Posterior vena cava (tissue), 2 donors: ENCODE results near the gene SGSM2. TPM values are rescaled to one million over a fixed set of nuclear protein-coding genes. Genes with fewer than 3 reads are reported as not detected.
A peak's percentile ranks its signal among the peaks of the same experiment; 100 is the strongest.

Experiments used
- DNase-seq: peaks from one replicate; pipeline ENCODE4 v3.0.0-alpha.2; 2020; ENCODE audit warnings: low spot score
- intact Hi-C, 2 donors: fragments of 100-400 bp; cut with DNase I; formaldehyde crosslinking; loops; one replicate each; pipeline versions ENCODE4 v1.14.1 to v1.14.2; 2022 to 2023
- total RNA-seq, 2 donors: library from RNA; stranded (reverse); fragmentation: NEBNext Ultra II Directional; extraction: Animal tissue kit (Norgen Biotek cat#: 25700); gene quantifications; one replicate each; pipeline ENCODE4 v1.2.1, GENCODE V29; 2021
- donor health status: DM: yes; HTN: yes; CAD: no.
- donor health status: DM: yes; HTN: yes; CAD: no.

Gene SGSM2
- total RNA-seq, 2 donors from 2014 or later, result 38.7 to 42.9 TPM

DNA sequence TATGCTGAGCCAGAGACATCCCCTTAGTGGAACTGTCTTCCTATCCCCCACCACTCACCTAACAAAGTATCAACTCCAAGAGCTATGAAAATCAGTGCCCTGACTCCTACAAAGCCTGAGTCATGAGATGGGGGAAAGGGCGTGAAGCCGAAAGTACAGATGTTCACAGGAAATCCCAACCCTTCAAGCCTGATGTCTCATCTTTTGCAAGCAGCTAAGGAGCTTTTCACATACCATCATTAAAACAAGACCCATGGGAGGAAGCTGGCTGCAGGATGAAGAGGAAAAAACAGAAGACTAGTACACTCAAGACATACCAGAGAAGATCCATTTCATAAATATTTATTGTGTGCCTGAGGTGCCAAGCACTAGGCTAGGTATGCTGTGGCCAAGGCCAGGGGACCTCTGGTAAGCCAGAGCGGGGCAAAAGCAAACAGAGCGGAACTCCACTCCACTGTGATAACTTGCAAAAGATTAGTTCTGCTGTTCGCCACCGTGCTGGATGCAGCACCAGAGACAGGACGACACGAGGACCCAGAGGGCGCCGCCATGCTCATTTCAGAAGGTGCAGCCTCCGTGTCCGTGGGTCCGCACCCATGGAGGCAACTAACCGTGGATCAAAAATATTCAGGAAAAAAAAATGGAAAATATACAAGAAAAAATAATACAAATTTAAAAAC lies 68.1 kb downstream of the SGSM2 start:
- intact Hi-C loops, result no loop called here
- DNase-seq, result no peak

DNA sequence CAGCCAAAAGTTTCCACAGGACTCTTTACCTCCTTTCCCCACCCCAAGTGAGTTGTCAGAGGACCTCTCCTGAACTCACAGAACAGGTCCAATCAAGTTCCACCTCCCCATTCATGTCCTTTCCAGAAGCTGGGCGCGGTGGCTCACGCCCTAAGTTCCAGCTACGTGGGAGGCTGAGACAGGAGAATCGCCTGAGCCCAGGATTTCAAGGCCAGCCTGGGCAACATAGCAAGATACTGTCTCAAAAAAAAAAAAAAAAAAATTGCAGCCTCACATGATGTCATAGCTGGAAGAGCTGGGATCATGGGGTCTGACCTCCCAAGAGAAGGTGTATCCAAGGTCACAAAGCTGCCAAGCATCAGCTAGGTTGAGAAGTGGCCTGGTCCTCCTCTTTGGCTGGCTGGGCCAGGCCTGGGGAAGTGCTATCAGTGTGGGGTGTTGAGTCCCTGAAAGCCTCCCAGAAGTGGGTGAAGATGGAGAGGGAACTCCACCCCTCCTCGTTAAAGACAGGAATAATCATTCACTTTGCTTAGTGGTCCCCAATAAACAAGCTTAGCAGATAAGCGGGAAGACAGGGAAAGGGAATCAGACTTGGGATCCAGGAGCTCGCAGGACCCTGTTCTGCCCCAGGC lies 69.1 kb downstream of the SGSM2 start:
- no peak for DNase-seq
- intact Hi-C loops, result no loop called here

DNA sequence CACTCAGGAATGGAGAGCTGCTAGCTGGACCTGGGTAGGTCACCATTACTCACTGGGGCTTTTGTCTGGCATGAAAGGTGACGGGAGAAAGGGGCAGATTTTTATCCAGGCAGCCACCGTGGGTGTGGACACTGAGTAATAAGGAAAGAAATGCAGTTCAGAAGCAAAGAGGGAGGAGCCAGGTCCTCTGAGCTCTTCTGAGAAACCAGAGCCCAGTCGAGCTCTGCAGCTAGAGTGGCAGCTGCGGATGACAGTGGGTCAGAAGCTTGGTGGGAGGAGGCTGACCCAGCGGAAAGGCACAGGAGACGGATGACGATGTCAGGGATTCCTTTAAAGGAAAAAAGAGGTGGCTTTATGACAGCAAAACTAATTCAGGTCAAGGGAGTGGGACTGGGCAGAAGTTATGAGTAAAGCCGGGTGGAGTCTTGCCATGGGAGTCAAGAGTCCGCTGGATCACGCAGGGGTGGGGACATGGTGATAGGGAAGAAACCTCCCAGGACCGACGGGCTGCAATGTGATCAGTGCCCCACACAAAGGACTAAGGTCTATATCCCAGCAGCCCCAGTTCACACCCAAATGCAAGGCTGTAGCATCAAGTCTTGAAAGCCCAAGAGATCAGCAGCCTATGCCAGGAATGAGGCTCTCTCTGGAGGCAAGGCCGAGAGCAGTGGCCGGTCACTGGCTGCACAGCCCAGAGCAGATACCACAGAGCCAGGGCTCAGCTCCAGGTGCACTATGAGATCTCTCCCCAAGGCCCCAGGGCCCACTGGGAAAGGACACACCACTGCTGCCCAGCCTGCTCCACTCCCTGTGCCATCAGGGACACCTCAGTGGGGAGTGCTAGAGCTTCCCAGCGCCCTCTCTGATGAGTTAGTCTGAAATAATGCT lies 69.8 kb downstream of the SGSM2 start:
- DNase-seq, result peak; percentile 94
- intact Hi-C loops, result no loop called here

DNA sequence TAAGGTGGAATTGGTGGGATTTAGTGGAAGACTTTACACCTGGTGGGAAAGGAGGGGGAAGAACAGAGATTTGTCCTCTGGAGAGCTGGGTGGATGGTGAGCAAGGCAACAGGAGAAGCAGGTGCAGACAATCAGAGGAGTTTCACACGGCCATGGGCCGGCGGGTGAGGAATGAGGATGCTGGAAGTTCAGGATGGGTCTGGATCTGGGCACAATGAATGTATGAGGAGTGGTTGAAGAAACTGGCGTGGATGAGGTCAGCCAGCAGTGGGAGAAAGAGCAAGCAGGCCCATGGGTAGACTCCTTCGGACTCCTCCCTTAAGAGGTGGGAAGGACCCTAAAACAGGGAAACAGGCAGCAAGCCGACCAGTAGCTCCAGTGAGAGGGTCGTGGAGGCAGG lies 73.7 kb downstream of the SGSM2 start:
- intact Hi-C loops, result no loop called here
- DNase-seq, result no peak

DNA sequence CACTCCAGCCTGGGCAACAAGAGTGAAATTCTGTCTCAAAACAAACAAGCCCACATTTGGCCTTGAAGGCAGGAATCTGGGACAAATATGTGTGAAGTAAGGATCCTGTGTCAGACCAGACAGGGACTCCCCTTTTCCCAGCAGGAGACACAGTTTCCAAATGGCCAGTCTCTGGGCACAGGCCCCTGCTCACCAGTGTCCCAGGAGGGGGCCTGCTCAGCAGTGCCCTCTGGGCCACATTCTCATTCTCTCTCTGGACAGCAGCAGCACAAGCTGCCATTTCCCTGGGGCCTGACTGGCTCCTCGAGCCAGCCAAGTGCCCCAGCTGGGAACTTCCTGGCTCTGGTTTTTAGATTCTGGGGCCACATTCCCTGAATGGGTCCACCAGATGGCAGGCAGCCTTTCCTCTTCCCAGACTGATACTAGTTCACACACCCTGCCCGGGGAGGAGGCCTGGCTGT lies 75.3 kb downstream of the SGSM2 start:
- DNase-seq, result peak; percentile 81
- intact Hi-C loops, result no loop called here

DNA sequence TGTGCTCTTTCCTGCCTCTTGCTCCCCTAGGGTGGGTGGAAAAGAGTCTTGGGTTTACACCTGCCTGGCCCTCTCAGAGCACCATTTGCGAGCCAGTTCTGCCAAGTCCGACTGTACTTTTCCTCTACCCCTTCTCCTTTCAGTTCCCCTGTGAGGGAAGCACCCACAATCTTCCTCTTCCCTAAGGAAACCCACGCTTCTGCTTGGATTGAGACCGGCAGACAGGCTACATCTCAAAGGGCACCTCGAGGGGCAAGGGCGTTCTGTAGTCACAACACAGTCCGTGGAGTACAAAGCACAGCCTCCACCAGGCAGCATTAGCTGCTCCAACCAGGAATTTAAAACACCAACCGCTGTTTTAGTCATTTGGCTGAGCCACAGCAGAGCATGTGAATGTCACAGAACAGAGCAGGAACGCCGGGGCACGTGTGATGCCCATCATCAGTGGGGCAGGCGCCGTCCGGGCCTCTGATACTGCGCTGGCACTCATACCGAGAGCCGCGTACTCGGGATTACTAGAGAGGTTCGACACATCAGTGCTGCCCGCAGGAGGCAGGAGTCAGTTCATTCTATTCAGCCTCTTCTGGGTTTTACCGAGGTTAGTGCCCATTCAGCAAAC lies 77.3 kb downstream of the SGSM2 start:
- intact Hi-C loops, result loop anchor here in 1 of 2 donors (5.0 kb wide), 1 partner anchor 32 kb away; no protein-coding TSS in a partner anchor
- peak; percentile 71 for DNase-seq

DNA sequence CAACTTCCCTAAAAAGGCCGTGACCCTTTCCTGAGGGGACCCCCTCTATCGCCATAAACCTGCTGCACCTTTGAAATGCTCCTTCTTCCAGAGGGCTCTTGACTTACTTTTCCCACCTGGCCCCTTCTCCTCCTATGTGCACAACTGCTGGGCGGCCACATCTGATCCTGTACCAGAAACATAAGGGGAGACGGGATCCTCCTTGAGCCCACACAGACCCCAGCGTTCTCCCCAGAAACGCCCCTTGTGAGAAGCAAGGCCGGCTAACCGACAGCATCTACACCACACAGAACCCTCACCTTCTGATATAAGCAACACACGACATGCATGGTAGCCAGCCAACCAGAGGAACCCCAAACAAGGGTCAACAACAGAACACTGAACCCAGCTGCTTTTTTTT lies 77.8 kb downstream of the SGSM2 start:
- intact Hi-C loops, result loop anchor here in 1 of 2 donors (5.0 kb wide), 1 partner anchor 33 kb away; no protein-coding TSS in a partner anchor

DNA sequence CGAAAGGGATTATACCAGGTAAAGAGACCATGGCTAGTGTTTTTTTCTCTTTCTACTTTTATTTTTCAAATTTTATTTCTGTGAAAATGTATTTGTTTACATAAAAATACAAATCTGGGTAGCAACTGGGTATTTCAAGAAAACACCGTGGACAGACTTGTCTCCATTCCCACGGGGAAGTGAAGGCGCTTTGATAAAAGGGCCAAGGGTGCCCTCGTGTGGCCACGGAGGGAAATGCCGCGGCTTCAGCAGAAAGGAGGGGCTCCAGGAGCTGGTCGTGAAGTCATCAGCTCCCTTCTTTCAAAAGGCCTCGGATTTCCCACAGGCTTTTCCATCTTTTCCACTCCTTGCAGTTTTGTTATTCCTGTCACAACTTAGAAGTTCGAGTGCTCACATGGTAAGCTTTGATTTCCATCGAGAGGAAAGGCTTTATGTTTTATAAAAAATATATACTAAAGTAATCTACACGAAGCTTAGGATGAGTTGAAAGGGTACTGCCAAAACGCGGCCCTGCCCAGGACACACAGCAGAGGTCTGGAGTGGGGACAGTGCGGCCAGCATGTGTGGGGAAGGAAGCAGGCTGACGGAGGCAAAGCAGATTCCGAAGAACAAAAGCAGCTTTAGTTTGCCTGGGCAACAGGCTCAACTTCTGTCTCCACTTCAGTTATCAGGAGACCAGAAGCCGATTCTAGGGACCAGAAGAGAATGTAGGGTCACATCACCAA lies 78.9 kb downstream of the SGSM2 start:
- intact Hi-C loops, result loop anchor here (2.0 to 5.0 kb wide), 2 partner anchors 33 to 34 kb away; no protein-coding TSS in a partner anchor
- peak; percentile 96 for DNase-seq

More for the DNA sequence above, 77.8 kb downstream of the SGSM2 start:
- DNase-seq, result peak; percentile 74

DNA sequence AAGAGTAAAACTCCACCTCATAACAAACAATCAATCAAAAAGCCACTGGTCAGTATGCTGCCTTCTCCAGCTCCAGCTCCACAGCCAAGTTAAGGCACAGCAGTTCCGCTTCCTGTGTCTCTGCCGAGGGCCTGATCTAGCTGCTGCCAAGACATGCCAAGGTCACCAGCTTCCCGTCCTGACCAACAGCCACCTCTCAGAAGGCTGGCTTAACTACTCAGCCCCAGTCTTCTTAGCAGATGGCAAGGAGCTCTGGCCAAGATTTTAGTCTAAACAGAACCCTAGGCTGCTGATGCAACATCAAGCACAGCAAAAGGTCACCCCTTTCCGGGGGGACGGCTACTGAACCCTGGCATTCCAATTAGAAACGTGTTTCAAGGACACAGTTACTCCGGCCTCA lies 81.3 kb downstream of the SGSM2 start:
- no peak for DNase-seq
- intact Hi-C loops, result loop anchor here in 1 of 2 donors (5.0 kb wide), 1 partner anchor 36 kb away; no protein-coding TSS in a partner anchor

DNA sequence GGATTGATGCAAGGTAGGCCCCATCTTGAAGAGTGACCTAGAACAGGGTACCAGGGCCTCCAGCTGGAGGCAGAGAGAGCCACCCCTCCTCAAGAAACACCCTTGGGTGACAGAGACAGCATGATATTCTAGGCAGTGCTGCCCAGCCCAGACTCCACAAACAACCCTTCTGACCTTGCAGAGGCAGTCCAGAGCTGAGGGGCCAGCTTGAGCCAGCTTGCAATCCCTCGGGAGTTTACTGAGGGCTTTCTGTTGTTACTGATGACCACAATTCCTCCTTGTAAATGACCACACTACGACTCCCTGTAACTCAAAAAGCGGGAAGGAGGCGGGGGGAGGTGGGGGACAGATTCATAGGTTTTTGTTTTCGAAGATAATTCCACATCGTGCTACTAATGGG lies 82.2 kb downstream of the SGSM2 start:
- peak; percentile 70 for DNase-seq
- intact Hi-C loops, result loop anchor here in 1 of 2 donors (5.0 kb wide), 1 partner anchor 37 kb away; no protein-coding TSS in a partner anchor

DNA sequence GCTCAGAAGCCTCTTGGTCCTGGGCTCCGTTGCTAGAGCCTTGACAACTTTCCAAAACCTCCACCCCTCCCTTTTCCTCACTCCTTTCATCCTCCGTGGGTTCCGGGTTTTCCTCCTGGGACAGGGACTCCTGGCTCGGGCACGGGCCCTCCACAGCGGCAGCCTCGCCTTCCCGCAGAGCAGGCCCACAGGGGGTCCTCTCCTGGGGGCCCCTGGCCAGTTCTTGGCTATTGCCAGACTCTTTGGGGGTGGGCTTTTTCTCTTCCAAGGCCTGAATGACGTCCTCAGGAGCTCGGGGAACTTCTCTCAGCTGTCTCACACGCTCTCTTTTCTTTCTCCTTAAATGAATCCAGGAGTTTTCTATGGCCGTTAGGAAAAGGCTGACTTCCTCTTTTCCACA lies 82.9 kb downstream of the SGSM2 start:
- peak; percentile 31 for DNase-seq
- intact Hi-C loops, result no loop called here

DNA sequence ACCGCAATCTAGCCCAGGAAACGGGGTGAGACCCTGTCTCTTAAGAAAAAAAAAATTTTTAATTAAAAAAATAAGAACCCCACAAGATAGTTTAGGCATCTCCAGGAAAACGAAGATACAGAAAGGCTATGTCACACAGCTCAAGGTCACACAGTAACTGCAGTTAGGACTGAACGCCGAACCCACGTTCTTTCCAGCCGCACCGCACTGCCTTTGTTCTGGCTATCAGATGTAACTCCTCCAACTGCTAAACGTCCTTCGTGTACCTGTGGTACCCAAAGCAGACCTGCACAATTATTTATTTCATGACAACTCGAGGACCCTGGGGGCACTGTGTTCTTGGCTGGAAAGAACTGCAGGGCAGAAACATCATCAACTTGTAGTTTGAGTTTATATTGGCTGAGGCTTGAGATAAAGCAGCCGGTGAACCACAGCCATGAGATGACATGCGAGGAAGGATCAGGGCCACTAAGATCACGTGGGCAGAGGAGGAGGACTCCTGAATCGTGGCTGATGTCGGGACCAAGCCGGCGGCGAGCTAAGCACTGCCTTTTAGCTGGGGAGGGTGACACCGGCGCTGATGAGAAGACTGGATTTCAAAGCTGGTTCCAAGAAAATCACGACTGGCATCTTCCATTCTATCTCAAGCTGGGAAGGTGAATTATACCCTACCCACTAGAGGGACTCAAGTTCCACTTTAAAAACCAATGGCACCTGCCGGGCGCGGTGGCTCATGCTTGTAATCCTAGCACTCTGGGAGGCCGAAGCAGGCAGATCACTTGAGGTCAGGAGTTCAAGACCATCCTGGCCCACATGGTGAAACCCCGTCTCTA lies 84.2 kb downstream of the SGSM2 start:
- intact Hi-C loops, result no loop called here
- peak; percentile 74 for DNase-seq

DNA sequence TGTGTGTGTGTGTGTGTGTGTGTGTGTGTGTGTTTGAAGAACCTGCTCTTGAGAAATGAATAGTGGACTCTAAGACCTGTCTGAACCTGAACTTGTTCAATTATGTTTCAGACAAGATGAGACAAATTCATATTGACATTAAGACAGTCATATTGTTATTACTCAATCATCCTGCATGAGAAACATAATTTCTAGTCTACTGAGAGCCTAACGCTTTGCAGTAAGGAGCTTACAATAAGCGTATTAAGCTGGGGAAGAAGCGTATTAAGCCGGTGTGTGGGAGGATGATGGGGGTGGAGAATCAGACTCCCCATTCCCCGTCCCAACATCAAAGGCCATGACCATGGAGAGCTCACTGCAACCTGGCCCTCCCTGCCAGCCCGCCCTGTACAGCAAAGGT lies 86.0 kb downstream of the SGSM2 start:
- intact Hi-C loops, result no loop called here
- DNase-seq, result no peak

DNA sequence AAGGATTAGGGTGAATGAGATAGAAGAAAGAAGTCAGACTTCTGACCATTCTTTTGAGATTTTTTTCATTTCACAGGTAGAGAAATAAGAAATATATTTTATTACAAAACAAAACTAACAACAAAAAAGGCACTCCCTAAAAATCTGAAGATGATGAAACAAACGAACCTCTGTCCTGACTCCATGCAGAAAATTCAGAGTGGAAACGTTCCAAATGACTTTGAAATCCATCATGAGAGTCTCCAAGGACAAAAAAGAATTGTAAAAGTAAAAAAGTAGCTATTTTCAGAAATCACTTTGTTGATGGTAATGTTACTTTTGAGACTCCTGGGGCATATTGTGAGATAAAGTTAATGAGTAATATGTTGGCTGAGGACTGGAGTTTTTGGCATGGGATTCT lies 89.9 kb downstream of the SGSM2 start:
- no peak for DNase-seq
- intact Hi-C loops, result no loop called here

DNA sequence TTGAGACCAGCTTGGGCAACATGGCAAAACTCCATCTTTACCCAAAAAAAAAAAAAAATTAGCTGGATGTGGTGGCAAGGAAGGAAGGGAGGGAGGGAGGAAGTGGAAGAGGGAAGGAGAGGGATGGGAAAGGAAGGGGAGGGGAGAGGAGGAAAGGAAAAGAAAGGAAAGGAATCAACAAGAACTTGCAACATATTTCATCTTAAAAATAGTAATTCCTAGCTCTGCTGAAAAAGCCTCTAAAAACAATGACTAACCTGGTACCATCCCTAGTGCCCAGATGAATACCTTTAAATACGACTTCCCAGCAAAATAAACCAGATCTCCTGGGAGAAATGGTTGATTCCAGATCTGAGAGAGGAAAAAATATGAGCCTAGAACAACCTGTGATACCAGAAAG lies 90.6 kb downstream of the SGSM2 start:
- intact Hi-C loops, result no loop called here

More for the DNA sequence above, 90.6 kb downstream of the SGSM2 start:
- DNase-seq, result no peak
